Gastrocnemius medialis (tissue), 4 donors: Measurements from ENCODE around the gene ARHGAP8. TPM values are rescaled to one million over a fixed set of nuclear protein-coding genes. Genes with fewer than 3 reads are reported as not detected.

Experiments used
- ATAC-seq, 2 donors: fragments of 150-250 bp; one replicate each; pipeline ENCODE4 v1.9.1; 2016
- DNase-seq, 2 donors: peaks; one replicate each; pipeline ENCODE4 v3.0.0-alpha.2; 2019
- H3K27ac ChIP-seq, 4 donors: fragments of 200-600 bp; sonication (generic); 1 replicate in 1 of 4; 2 replicates in 3 of 4; pipeline ENCODE4 v1.5.1; 2016 to 2018; ENCODE audit warnings: mild to moderate bottlenecking in 2 of 4, moderate library complexity in 1 of 4
- H3K27me3 ChIP-seq, 3 donors: fragments of 200-600 bp; sonication (generic) in 2 of 3; 1 replicate in 1 of 3; 2 replicates in 2 of 3; pipeline versions ENCODE4 v1.5.1 to v1.6.0; 2016 to 2019; ENCODE audit warnings: mild to moderate bottlenecking in 1 of 3, moderate library complexity in 1 of 3
- H3K36me3 ChIP-seq, 2 donors: fragments of 200-600 bp; sonication (generic) in 1 of 2; one replicate each; pipeline ENCODE4 v1.5.1; 2017 to 2018
- H3K4me1 ChIP-seq, 2 donors: fragments of 200-600 bp; sonication (generic) in 1 of 2; one replicate each; pipeline ENCODE4 v1.5.1; 2016 to 2017; ENCODE audit warnings: mild to moderate bottlenecking in 2 of 2
- H3K4me3 ChIP-seq, 4 donors: fragments of 200-600 bp; sonication (generic) in 3 of 4; 1 replicate in 1 of 4; 2 replicates in 3 of 4; pipeline ENCODE4 v1.5.1; 2016 to 2019; ENCODE audit warnings: mild to moderate bottlenecking in 2 of 4
- H3K9me3 ChIP-seq, 3 donors: fragments of 200-600 bp; sonication (generic) in 2 of 3; 1 replicate in 1 of 3; 2 replicates in 2 of 3; pipeline ENCODE4 v1.5.1; 2016 to 2019
- CTCF ChIP-seq, 5 experiments: fragments of 450-650 bp in 3 of 5; fragments of 200-600 bp in 2 of 5; sonication (generic) in 2 of 5; IDR thresholded peaks in 4 of 5; conservative IDR thresholded peaks in 1 of 5; 1 replicate in 4 of 5; 2 replicates in 1 of 5; pipeline ENCODE4 v1.5.1; 2016 to 2019; ENCODE audit warnings: antibody characterized with exemption in 5 of 5, mild to moderate bottlenecking in 3 of 5, moderate library complexity in 3 of 5
- POLR2A ChIP-seq, 2 donors: fragments of 450-650 bp; IDR thresholded peaks; one replicate each; pipeline ENCODE4 v1.6.1; 2017; ENCODE audit warnings: antibody characterized with exemption in 2 of 2, mild to moderate bottlenecking in 2 of 2, moderate library complexity in 2 of 2
- in situ Hi-C, 4 donors: fragments of 200-750 bp; cut with MboI; loops; one replicate each; pipeline versions ENCODE4 v1.15.0 to v1.8.0; 2017; ENCODE audit warnings: low sequenced_read_pairs in 4 of 4
- intact Hi-C: fragments of 100-400 bp; cut with DNase I; formaldehyde crosslinking; loops from one replicate; pipeline ENCODE4 v1.15.1; 2023; ENCODE audit warnings: low total_unique reads
- total RNA-seq, 4 donors: library from RNA; depleted of rRNA; stranded (reverse); fragments of >200 nt; gene quantifications; one replicate each; pipeline versions ENCODE4 v1.1.0 to v1.2.3, GENCODE V29; 2016

The ARHGAP8 gene
- total RNA-seq, 4 donors from 2014 or later = not detected

GRCh38 chr22:44706488-44706887 is 45.9 kb upstream of the ARHGAP8 start:
- H3K9me3 ChIP-seq = no peaks in the 10 kb centered on the region
- no peaks in the 10 kb centered on the region for H3K36me3 ChIP-seq
- DNase-seq = no peak
- H3K27ac ChIP-seq = no peak overlapping the region
- TF ChIP-seq POLR2A (IDR thresholded peaks at IDR 0.05) (no peak), CTCF (IDR thresholded peaks at IDR 0.05 in 4 of 5, conservative IDR thresholded peaks at IDR 0.05 in 1 of 5) (no peak)
- peaks cover 14 to 21% (median 20%) of the 10 kb centered on the region in 3 donors for H3K27me3 ChIP-seq
- H3K4me3 ChIP-seq = no peak overlapping the region
- peaks cover 0 to 5% of the 10 kb centered on the region in 2 donors for H3K4me1 ChIP-seq
- intact Hi-C loops = no loop called here
- no peak for ATAC-seq
- in situ Hi-C loops = no loop called here

- DNase-seq (no peak), ATAC-seq (no peak)
- no peaks in the 10 kb centered on the region for H3K9me3 ChIP-seq
- no peak overlapping the region for H3K4me3 ChIP-seq
- TF ChIP-seq POLR2A (IDR thresholded peaks at IDR 0.05) = no peak
- TF ChIP-seq CTCF (IDR thresholded peaks at IDR 0.05 in 4 of 5, conservative IDR thresholded peaks at IDR 0.05 in 1 of 5) = no peak
- in situ Hi-C loops = no loop called here
- peaks cover 14 to 20% (median 18%) of the 10 kb centered on the region in 3 donors for H3K27me3 ChIP-seq
- intact Hi-C loops = no loop called here
- H3K27ac ChIP-seq = no peak overlapping the region
- H3K4me1 ChIP-seq = peaks cover 0 to 5% of the 10 kb centered on the region in 2 donors
- H3K36me3 ChIP-seq = no peaks in the 10 kb centered on the region
These were observed 45.2 kb upstream of the ARHGAP8 start for GRCh38 chr22:44707178-44707577.

- ATAC-seq = no peak
- in situ Hi-C loops = no loop called here
- Histone ChIP-seq H3K27me3 (peaks cover 14 to 20% (median 16%) of the 10 kb centered on the region in 3 donors), H3K9me3 (no peaks in the 10 kb centered on the region), H3K27ac (no peak overlapping the region), H3K4me3 (no peak overlapping the region), H3K4me1 (peaks cover 0 to 5% of the 10 kb centered on the region in 2 donors), H3K36me3 (no peaks in the 10 kb centered on the region)
- DNase-seq = no peak
- intact Hi-C loops = no loop called here
- TF ChIP-seq POLR2A (IDR thresholded peaks at IDR 0.05) = no peak
These were observed 44.6 kb upstream of the ARHGAP8 start for GRCh38 chr22:44707752-44708151.

GRCh38 chr22:44709881-44710392 is 42.4 kb upstream of the ARHGAP8 start:
- Histone ChIP-seq H3K27me3 (peaks cover 0 to 2% (median under 1%) of the 10 kb centered on the region in 3 donors), H3K4me3 (no peak overlapping the region), H3K36me3 (no peaks in the 10 kb centered on the region), H3K9me3 (no peaks in the 10 kb centered on the region), H3K4me1 (no peaks in the 10 kb centered on the region), H3K27ac (no peak overlapping the region)
- intact Hi-C loops = no loop called here
- DNase-seq = no peak
- in situ Hi-C loops = no loop called here
- ATAC-seq = no peak
- no peak for TF ChIP-seq CTCF (IDR thresholded peaks at IDR 0.05 in 4 of 5, conservative IDR thresholded peaks at IDR 0.05 in 1 of 5)
- TF ChIP-seq POLR2A (IDR thresholded peaks at IDR 0.05) = no peak

GRCh38 chr22:44710474-44711240 is 41.7 kb upstream of the ARHGAP8 start:
- Histone ChIP-seq H3K27me3 (peaks cover 0 to 2% (median 0%) of the 10 kb centered on the region in 3 donors), H3K27ac (no peak overlapping the region), H3K36me3 (no peaks in the 10 kb centered on the region), H3K4me3 (no peak overlapping the region), H3K9me3 (no peaks in the 10 kb centered on the region), H3K4me1 (no peaks in the 10 kb centered on the region)
- intact Hi-C loops (no loop called here), in situ Hi-C loops (no loop called here)
- TF ChIP-seq POLR2A (IDR thresholded peaks at IDR 0.05) (no peak), CTCF (IDR thresholded peaks at IDR 0.05 in 4 of 5, conservative IDR thresholded peaks at IDR 0.05 in 1 of 5) (no peak)
- DNase-seq (no peak), ATAC-seq (no peak)
